ENCODE data around the gene ARHGAP11A. TPM values are rescaled to one million over a fixed set of nuclear protein-coding genes. Genes with fewer than 3 reads are reported as not detected.
A peak's percentile ranks its signal among the peaks of the same experiment; 100 is the strongest.

Gene ARHGAP11A
- total RNA-seq, 1 donor from 2014 or later = 7.7 TPM

GRCh38 chr15:32674681-32675080 is 59.4 kb downstream of the ARHGAP11A start:
- H3K4me3 ChIP-seq (ENCODE audit: low read depth, low read length) = no peak overlapping the region
- H3K27me3 ChIP-seq (ENCODE audit: control insufficient read depth, insufficient read depth, low read length) = no peaks in the 10 kb centered on the region
- no peak for DNase-seq (ENCODE audit: low read depth)
- no peaks in the 10 kb centered on the region for H3K36me3 ChIP-seq (ENCODE audit: control insufficient read depth, insufficient read depth, low read length)
- no peak for TF ChIP-seq CTCF (IDR thresholded peaks at IDR 0.05; ENCODE audit: insufficient read depth, low read length, poor library complexity, severe bottlenecking)

- Histone ChIP-seq H3K36me3 (ENCODE audit: control insufficient read depth, insufficient read depth, low read length) (no peaks in the 10 kb centered on the region), H3K4me3 (ENCODE audit: low read depth, low read length) (no peak overlapping the region), H3K27me3 (ENCODE audit: control insufficient read depth, insufficient read depth, low read length) (no peaks in the 10 kb centered on the region)
- no peak for DNase-seq (ENCODE audit: low read depth)
- TF ChIP-seq CTCF (IDR thresholded peaks at IDR 0.05; ENCODE audit: insufficient read depth, low read length, poor library complexity, severe bottlenecking) = no peak
Observed at GRCh38 chr15:32675466-32675865, 60.2 kb downstream of the ARHGAP11A start.

- no peaks in the 10 kb centered on the region for H3K27me3 ChIP-seq (ENCODE audit: control insufficient read depth, insufficient read depth, low read length)
- H3K36me3 ChIP-seq (ENCODE audit: control insufficient read depth, insufficient read depth, low read length) = no peaks in the 10 kb centered on the region
- no peak overlapping the region for H3K4me3 ChIP-seq (ENCODE audit: low read depth, low read length)
- DNase-seq (ENCODE audit: low read depth) = no peak
- TF ChIP-seq CTCF (IDR thresholded peaks at IDR 0.05; ENCODE audit: insufficient read depth, low read length, poor library complexity, severe bottlenecking) = no peak
Observed at GRCh38 chr15:32676169-32676568, 60.9 kb downstream of the ARHGAP11A start.

GRCh38 chr15:32677238-32677750 is 62.0 kb downstream of the ARHGAP11A start:
- Histone ChIP-seq H3K27me3 (ENCODE audit: control insufficient read depth, insufficient read depth, low read length) (no peaks in the 10 kb centered on the region), H3K4me3 (ENCODE audit: low read depth, low read length) (no peak overlapping the region), H3K36me3 (ENCODE audit: control insufficient read depth, insufficient read depth, low read length) (no peaks in the 10 kb centered on the region)
- TF ChIP-seq CTCF (IDR thresholded peaks at IDR 0.05; ENCODE audit: insufficient read depth, low read length, poor library complexity, severe bottlenecking) = no peak
- no peak for DNase-seq (ENCODE audit: low read depth)

- Histone ChIP-seq H3K4me3 (ENCODE audit: low read depth, low read length) (no peak overlapping the region), H3K27me3 (ENCODE audit: control insufficient read depth, insufficient read depth, low read length) (no peaks in the 10 kb centered on the region), H3K36me3 (ENCODE audit: control insufficient read depth, insufficient read depth, low read length) (no peaks in the 10 kb centered on the region)
- no peak for DNase-seq (ENCODE audit: low read depth)
- TF ChIP-seq CTCF (IDR thresholded peaks at IDR 0.05; ENCODE audit: insufficient read depth, low read length, poor library complexity, severe bottlenecking) = no peak
Observed at GRCh38 chr15:32679298-32679690, 64.0 kb downstream of the ARHGAP11A start.

- Histone ChIP-seq H3K4me3 (ENCODE audit: low read depth, low read length) (no peak overlapping the region), H3K27me3 (ENCODE audit: control insufficient read depth, insufficient read depth, low read length) (no peaks in the 10 kb centered on the region), H3K36me3 (ENCODE audit: control insufficient read depth, insufficient read depth, low read length) (no peaks in the 10 kb centered on the region)
- DNase-seq (ENCODE audit: low read depth) = peak; percentile 76
- no peak for TF ChIP-seq CTCF (IDR thresholded peaks at IDR 0.05; ENCODE audit: insufficient read depth, low read length, poor library complexity, severe bottlenecking)
Observed at GRCh38 chr15:32682569-32682968, 67.3 kb downstream of the ARHGAP11A start.
